GM23248 (cell line): Measurements from ENCODE around the gene ENTPD3.

Source experiments
- EZH2 ChIP-seq: fragments of 200-600 bp; sonication (generic); IDR thresholded peaks from 2 replicates; pipeline ENCODE4 v1.6.1; 2018; ENCODE audit warnings: antibody characterized with exemption, mild to moderate bottlenecking; ENCODE audit not compliant: insufficient read depth, poor library complexity, severe bottlenecking
- EZH2phosphoT487 ChIP-seq: fragments of 200-600 bp; sonication (generic); IDR thresholded peaks from 2 replicates; pipeline ENCODE4 v1.6.1; 2018; ENCODE audit warnings: antibody characterized with exemption, moderate library complexity, mild to moderate bottlenecking, low read depth; ENCODE audit not compliant: insufficient read depth

GRCh38 chr3:40386213-40386612, 771 bp upstream of the ENTPD3 start:
- no peak for TF ChIP-seq EZH2
- TF ChIP-seq EZH2phosphoT487: no peak
